CD4-positive, alpha-beta T cell treated with Interleukin-1 beta for 1 hour (primary cell): ENCODE results near the gene RFX8.

Experiments used
- DNase-seq, 2 donors: peaks; one replicate each; pipeline ENCODE4 v3.0.0-alpha.2; 2020 to 2022

Gene RFX8

DNA sequence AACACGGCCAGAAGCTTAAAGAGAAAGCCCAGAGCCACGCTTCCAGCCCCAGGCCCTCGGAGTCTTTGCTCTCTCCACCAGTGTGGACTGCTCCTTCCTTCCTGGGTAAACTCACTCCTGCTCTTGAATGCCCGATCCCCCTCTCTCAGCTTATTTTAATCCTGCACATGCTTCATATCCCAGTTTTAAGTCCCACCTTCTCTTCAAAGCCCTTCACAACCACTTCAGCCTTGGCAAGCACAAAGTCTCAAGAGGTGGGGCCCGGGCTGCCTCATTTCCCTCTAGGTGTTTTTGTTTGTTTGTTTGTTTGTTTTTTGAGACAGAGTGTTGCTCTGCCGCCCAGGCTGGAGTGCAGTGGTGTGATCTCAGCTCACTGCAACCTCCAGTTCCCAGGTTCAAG lies 66.0 kb downstream of the RFX8 start:
- DNase-seq = no peak

DNA sequence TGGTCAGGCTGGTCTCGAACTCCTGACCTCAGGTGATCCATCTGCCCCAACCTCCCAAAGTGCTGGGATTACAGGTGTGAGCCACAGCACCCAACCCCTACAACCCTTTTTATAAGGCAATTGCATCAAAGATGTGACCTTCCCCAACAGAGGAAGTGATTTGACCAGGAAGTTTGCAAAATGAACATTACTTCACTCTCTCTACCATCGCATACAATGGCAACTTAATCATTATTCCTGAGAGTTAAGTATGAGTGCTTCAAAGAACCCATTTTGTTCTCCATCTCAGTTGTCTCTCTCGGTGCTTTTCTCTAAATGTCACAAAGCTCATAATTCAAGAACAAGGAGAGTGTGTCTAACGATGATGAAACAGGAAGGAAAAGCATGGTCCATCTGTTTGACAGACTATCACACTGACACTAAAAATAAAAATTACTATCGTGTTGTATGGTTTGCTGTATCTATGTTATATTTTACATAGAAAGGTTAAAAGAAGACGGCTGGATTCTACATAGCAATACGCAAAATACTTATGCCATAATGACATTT lies 69.5 kb downstream of the RFX8 start:
- no peak for DNase-seq

DNA sequence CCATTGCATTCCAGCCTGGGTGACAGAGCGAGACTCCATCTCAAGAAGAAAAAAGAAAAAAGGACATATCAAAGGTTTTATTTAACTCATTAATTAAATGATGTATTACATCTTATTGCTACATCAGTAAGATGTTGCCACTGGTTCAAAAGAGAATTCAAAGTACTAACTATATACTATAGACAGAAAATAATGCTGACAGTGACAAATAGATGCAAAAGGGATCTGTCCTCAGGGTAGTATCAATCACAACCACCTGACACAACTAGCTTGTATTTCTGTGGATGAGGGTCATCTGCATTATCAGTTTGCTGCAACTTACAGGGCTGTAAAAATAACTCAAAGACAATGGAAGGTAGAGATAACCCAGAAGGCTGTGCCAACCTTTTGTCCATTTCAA lies 71.2 kb downstream of the RFX8 start:
- DNase-seq = no peak

DNA sequence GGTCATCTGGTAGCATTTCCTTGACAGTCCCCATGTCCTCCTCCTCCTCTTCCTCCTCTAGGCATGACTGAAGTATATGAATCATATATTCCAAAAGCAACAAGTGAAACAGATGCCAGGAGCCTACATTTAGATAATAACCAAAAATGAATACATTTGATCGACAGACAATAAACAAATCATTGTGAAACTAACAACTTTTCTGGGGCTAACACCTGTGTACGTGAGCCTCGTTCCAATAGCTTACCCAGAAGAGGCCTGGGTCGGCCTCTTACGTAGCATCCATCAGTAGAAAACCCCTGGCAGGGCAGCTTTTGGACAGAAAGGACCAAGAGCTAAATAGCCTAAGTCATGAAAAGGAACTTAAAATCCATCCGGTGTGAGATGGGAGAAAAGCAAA lies 72.3 kb downstream of the RFX8 start:
- no peak for DNase-seq

DNA sequence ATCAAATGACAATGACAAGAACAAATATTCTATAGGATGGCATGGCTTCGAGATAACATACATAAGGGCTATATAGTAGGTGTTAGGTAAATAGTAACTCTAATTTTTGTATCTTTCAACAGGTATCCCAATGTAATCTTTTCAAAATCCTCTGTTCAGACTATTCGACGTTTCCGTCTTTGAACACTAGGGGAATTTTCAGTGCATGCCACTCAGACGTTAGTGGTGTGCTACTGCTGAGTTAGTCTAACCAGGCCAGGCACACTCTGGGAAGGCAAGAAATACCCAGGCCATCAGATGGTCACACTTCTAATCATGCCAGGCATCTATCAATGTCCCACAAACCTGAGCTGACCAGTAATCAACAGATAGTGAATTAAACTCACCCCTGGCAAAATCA lies 73.0 kb downstream of the RFX8 start:
- DNase-seq = no peak

DNA sequence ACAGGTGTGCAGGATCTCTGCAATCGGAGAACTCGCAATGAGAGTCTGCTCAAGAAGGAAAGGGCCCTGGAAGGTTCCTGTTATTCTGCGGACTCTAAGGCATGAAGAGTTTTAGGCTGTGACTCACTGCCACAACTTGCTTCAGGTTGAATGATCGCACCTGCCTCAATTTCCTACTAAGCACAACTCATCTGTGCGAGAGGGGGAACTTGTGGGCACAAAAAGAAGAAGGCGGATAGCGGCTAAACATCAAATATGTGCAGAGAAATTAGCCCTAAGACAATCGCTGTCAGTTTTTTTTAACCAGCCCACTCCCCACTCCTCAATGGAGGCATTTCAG lies 73.6 kb downstream of the RFX8 start:
- peak in 1 of 2 donors; percentile 26 for DNase-seq

DNA sequence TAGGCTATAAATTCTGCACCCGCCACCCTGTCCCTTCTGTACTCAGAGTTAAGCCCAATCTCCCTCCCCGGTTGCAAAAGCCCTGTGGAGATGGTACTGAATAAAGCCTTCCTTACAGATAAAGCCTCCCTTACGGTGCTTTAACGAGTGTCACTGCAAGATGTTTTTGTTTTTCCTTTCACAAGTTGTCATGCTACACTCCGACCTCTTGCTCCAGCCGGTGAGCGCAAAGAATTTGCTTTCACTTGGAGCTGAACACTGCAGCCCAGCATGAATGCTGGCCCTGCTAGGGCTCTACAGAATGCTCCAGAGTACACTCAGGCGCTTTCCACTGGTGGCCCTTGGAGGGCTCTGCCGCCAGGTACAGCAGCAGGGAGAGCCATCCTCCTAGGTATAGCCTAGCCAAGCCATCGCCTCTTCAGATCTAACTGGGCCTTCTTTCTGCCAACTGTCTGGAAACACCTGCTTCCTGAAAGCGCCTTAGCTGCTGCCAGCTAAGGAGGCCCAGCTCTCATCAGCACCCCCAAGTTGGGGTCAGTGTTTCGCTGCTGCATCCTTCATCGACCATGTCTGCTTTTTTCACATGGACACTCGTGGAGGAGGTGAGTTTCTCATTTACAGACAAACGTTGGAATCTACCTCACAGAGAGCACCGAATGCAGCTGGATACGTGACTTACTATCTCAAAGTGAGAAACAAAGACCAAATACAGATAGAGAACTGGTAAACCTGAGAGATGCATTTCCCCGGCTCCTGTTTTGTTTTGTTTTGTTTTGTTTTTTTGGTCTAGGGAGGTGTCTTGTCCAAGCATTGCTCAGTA lies 74.2 kb downstream of the RFX8 start:
- no peak for DNase-seq

DNA sequence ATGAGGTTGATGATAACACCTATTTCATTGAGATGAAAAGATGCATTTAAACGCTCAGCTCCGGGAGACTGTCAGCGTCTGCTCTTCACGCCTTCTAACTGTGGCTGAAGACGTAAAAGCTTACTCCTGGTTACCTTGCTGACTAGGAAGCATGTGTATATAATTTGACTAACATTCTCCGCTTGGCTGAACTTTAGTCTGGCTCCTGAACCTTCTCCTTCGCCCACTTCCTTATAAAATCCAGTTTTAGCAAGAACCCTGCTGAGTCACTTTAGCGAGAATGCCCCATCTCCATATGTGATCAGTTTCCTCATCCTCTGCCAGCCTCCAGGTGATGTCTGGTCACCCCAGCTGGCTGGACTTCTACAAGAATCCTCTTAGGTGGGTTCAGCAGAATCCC lies 74.9 kb downstream of the RFX8 start:
- DNase-seq = no peak

DNA sequence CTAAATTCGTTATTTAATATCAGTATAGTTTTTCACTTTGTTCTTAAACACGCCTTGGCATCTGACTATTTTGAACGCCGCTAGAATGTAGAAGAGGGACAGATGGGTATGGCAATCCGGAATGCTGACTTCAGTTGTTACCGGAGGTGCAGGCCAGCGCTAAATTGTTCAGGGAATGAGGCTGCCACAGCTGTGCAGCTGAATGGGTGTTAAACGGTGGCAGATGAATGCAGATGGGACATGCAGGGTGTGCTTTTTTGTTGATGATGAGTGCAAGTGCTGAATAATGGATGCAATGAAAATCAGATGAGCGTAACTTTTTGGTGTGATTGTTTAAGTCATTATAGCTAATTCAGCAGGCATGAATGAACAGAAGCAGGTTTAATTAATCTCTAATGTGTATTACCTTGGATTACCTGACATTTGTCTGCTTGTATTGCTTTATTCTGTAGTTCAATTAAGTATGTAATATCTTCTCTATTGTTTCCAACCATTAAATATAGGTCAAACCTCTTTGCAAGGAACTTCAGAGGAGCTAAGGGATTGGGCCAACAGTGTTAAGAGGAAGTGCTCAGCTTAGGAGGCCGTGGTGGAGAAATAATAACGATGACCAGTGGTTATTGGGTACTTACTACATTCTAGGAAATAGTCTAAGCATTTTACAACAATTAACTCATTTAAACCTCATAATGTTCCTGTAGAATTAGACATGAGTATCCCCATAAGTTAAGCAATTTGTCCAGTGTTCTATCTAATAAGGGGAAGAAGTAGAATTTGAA lies 75.7 kb downstream of the RFX8 start:
- no peak for DNase-seq

DNA sequence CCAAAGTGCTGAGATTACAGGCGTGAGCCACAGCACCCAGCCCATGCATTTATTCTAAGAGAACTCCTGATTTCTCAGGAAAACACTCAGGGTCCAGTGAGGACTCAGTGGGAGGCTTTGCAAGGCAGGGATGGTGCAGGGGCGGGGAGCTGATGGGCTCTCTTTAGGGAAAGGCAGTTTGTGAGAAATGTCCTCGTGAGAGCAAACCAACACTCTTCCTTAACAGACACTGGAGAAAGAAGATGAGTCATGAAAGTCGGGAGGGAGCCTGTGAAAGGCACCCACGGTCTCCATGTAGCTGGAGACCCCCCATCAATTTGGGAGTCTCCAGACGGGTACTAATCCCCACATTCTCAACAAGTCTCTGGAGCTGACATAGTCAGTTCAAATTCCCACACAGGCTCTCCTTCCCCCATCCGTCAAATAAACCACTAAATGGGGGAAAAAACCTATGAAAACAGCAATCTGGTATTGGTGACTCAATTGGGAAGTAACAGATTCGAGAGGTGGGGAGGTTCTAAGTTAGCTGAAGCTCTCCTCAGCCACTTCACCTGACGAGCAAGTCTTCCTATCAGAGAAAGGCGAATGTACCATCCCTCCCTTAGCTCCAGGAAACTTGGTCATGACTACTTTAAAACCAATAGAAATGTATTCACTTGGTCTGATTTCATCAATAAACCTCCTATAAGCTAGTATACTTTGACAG lies 76.6 kb downstream of the RFX8 start:
- no peak for DNase-seq

DNA sequence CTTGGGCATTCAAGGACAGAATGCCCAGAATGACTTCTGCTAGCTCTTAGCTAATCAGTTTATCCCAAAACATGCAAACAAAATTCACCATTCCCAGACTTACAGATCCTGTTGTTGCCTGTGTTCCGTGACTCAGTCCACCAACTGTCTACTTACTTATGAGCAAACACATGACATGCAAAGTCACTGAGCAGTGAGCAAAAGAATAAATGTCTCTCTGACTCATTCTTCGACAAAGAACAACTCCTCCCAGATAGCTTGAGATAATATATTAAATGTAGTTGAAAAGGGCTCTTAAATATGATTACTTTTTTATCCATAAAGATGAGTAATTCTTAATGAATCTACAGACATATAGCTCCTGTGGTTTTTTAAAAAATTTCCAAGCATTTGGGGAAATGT lies 78.6 kb downstream of the RFX8 start:
- no peak for DNase-seq

DNA sequence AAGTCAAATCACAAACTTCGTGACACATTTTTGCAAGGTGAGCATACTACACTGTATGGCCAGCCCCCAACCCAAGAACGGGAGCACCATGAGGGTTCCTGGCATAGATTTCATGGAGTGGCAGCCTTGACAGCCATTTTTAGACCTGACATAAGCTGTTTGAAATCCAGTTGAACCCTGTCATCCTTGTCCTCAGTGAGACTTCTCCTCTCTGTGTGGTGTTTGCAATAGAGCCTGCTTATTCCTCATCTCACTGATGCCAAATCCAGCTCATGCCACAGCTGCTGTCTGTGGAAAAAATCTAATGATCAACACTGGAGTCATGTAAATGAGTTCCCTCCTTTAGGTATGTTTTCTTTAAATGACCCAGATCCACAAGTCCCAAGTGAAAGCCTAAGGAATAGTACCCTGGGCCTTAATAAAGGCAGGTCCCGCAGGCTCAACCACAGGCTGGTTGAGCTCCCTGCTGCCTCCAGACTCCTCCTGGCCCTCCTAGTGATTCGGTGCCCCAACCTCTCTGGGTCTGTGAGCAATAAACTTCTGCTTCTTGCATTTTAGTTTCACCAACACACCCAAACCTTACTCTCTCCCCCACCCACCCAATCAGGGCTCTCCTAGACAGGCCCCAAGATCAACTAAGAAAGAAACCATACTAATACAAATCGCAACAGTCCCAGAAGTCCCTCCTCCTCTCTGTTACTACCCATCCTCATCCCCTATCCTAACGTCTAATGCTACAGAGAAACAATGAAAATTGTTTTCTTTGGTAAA lies 79.2 kb downstream of the RFX8 start:
- no peak for DNase-seq

DNA sequence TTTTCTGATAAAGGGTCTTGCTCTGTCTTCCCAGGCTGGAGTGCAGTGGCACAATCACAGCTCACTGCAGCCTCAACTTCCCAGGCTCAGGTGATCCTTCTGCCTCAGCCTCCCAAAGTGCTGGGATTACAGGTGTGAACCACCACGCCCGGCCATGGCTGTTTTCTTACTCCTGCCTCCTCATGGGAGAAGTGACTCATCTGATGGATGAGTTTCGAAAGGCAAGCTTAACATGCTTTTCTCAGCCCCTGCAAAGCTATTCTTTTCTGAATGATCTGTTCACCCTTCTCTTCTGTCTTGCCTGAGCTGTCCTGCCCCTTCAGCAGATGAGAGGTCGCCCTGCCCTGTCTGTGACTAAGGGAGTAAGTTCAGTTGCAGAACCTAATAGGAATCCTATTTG lies 86.7 kb downstream of the RFX8 start:
- no peak for DNase-seq

DNA sequence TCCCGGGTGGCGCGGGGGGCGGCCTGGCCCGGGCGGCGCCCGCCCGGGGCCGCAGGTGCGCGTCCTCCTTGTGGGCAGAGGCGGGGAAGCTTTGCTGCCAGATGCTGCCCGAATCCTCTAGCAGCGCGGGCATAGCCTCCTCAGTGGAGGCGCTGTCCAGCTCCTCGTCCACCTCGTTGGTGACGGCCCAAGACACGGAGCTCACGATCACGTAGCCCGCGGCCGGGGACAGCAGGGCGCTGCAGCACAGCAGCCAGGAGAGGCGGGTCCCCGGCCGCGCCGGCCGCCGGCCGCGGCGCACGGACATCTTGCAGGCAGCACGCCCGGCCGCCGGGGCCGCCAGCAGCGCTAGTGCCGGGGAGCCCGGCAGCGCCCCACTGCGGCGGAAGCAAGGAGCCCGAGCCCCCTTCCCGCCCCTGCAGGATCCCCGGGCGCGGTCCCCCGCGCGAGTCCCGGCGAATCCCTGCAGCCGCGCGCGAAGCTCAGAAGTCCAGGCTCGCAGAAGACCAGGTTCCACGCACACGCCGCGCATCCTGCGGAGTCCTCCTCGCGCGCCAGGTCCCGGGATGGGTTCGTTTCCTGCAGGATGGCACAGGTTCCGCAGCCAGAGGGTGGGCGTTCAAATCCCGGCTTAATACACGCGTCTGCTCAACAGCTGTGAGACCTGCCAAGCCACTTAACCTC lies 87.6 kb downstream of the RFX8 start, which contains the start of gene CREG2:
CREG2 (minus strand) TSS at position 353 of the 684 bp plus-strand sequence; CDS start at position 307, 46 bp downstream.
- peak; percentile 51 to 63 for DNase-seq

DNA sequence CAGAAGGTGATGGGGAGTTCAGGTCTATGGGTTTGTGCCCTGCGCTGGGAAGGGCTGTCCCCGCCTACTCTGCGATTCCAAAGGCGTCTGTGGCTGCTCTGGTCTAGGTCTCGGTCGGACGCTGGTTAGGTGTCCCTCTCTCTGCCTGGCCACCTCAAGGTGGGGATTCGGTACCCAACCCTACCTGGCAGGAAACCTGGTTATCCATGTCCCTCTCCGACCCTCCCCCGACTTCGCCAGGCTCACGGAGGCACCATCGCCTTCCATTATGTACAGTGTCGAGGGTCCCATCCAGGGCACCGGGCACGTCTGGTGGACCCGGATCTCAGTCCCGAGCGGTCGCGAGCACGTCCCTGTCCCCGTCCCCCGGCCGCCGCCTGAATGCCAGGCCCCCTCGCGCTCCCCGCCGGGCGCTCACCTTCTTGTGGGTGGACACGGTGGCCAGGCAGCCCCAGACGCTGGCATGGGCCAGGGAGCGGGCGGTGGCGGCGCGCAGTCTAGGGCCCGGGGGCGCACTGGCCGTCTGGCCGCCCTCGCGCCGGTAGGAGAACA lies 88.2 kb downstream of the RFX8 start:
- no peak for DNase-seq

DNA sequence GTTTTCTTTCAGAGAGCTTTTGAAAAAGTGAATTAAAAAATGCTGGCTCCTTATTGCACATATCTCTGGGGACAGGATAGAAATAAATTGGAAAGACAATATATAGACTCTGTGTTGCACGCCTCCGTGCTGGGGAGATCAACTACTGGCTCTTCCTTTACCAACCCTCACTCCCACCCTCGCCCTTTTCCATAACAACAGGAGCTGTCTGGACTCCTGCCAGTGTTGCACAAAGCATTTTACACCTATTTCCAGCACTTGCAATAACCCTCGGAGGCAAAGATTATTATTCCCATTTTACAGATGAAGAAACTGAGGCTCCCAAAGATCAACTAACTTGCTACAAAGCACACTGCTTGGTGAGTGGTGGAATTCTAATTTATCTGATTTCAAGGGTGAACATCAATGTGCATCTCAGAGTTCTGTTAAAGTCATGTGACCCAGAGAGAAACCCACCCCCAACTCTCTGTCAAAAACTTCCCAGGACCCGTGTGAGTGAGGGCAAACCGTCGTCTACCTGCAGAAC lies 91.8 kb downstream of the RFX8 start:
- no peak for DNase-seq

DNA sequence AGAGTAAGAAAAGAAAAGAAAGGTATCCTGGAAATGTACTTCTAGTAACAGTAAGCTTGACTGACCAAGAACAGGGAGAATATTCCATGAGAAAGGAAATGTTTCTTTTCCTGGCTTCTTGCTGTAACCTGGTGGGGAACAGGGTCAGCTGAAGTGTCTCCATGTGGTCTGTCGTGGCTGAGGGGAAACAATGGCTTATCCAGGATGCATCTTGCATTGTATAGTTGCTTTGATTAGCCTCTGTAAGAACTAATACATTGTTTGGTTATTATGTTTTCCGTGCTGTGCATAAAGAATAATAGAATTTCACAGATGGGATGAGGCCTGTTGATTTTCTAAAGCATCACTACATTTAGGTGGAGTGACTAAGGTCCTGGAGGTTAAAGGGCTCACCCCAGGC lies 92.5 kb downstream of the RFX8 start:
- no peak for DNase-seq

DNA sequence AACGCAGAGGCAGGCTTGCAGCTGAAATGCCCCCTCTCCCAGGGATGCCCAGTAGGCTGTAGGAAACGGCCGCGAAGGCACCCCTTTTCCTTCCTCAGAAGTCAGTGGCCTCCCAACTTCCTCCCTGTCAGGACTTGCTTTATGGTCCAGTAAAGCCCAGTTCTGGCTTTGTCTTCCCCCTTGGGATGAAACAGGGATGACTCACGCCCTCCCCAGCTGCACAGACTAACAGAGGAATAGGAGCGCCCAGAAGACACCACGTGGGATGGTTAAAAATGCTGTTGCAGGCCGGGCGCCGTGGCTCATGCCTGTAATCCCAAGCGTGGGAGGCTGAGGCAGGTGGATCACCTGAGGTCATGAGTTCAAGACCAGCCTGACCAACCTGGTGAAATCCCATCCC lies 94.5 kb downstream of the RFX8 start:
- no peak for DNase-seq

DNA sequence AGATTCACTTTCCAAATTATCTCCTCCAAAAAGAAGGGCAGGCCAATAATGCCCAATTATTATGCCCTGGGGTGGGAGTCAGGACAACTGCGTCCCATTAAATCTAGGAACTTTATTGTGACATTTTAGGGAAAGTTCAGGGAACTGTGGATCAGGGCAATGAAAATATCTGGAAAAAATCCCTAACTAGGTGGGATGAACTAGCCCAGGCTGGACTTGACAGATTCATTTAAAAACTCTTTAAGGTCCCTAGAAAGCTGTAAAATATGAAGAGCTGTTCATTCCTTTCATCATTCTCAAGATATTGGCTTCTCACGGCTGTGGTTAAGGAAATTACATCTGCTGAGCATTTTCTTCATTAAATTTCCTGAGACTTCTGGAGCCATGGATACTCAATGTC lies 95.8 kb downstream of the RFX8 start:
- no peak for DNase-seq

DNA sequence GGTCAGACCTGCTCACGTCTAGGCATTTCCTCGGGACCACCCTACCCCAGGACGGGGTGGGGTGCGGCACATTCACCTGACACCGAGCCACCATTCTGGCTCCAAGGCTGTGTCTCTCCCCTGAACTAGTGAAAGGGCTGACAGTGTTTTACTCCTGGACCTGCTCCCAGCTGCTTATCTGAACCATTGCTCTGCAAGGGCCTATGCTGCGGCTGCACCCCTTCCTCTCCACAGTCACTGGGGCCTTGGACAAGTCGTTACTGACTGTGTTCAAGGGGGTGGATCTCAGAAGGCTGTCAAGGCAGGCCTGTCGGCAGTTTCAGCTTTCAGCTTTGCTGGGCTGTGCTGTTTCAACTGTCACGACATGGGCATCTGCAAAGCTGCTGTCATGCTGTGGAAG lies 99.3 kb downstream of the RFX8 start:
- no peak for DNase-seq

DNA sequence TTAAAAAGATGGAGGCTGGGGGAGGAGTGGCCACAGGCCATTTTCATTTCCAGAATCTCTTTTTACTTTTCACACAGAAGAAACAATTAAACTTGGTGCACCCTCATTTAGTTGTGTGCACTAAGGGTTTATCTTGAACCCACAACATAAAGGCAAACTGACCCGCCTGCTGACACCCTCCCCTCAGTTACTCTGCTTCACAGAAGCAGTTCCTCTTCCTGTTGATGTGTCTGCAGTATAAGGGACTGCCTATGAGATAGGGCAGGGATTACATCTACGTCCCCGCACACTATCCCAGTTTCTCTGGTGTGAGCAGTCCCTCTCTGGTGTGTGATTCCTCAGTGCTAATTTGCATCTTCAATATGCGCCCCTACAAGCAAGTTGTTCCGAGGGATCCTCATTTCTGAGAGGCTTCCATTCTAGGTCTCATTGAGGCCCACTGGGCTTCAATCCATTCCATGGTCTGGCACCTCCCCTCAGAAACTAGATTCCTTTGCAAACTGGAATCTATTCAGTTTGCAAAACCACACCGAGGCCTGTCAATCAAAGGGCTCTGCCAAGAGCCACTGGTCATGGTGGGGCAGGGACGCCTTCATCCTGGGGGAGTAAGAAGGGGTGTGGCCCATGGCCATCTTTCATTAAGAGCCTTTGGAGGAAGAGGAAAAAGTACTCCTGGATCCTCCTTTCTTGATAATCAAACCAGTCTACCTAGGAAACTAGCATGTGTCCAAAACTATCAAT lies 99.9 kb downstream of the RFX8 start:
- no peak for DNase-seq
